ENCODE data around the gene KCNAB1.

GRCh38 chr3:156135921-156136638 lies 15.7 kb downstream of the KCNAB1 start:
- no peak for TF ChIP-seq SP1 (IDR thresholded peaks at IDR 0.05)
- no peak for TF ChIP-seq SUZ12 (IDR thresholded peaks at IDR 0.05)
- no peak for TF ChIP-seq FOXM1 (IDR thresholded peaks at IDR 0.05; ENCODE audit: borderline replicate concordance)
- TF ChIP-seq HDGF (IDR thresholded peaks at IDR 0.05; ENCODE audit: borderline replicate concordance) = no peak
- no peak for TF ChIP-seq PKNOX1 (IDR thresholded peaks at IDR 0.05)
- TF ChIP-seq TARDBP (IDR thresholded peaks at IDR 0.05) = no peak
- TF ChIP-seq ELF4 (IDR thresholded peaks at IDR 0.05) = no peak
- TF ChIP-seq ZNF384 (IDR thresholded peaks at IDR 0.05) = no peak

Measured in HEK293T (cell line).